ENCODE measurements around the gene SNAPC5. TPM values are rescaled to one million over a fixed set of nuclear protein-coding genes. Genes with fewer than 3 reads are reported as not detected.

Gene SNAPC5
- total and polyA plus RNA-seq, 2 of the 13 experiments (the other 11 are each of a cell fraction or from before 2014, with no cell fraction given), result 14.8 to 36.2 TPM

DNA sequence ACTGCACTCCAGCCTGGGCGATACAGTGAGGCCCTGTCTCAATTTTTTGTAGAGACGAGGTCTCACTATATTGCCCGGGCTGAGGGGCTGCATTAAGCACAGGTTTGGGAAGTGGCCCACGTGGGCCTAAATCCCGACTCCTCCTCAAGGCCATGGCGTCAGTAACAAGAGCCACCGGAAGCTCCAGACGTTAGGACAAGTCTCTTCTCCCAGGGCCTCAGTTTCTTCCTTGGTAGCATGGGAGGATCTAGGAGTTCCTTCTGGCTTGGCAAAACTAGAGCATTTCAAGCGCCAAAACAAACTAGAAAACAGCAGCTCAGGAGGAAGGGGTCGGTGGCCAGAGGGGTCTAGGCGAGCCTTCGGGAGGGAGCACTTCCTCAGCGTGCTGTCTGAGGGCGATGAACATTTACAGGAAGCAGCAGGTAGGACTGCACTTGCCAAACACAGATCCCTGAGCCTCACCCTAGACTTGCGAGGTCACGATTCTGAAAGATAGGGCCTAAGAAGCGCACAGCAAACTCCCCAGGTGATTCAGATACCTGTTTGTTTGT lies 536 bp downstream of the SNAPC5 start (continued):
- TF ChIP-seq RBAK (CRISPR knock-in tag; IDR thresholded peaks at IDR 0.05) (no peak), IKZF5 (CRISPR knock-in tag; IDR thresholded peaks at IDR 0.05) (no peak), ZNF850 (CRISPR knock-in tag; conservative IDR thresholded peaks at IDR 0.05) (no peak), PLRG1 (conservative IDR thresholded peaks at IDR 0.05) (no peak), U2AF1 (optimal IDR thresholded peaks at IDR 0.05; ENCODE audit: low read depth, low read length) (no peak), ZNF546 (CRISPR knock-in tag; conservative IDR thresholded peaks at IDR 0.05) (no peak), ZNF337 (CRISPR knock-in tag; IDR thresholded peaks at IDR 0.05; ENCODE audit: borderline replicate concordance, low read depth) (no peak), KDM4B (CRISPR knock-in tag; IDR thresholded peaks at IDR 0.05) (no peak)
- TF ChIP-seq, protein P1, sequence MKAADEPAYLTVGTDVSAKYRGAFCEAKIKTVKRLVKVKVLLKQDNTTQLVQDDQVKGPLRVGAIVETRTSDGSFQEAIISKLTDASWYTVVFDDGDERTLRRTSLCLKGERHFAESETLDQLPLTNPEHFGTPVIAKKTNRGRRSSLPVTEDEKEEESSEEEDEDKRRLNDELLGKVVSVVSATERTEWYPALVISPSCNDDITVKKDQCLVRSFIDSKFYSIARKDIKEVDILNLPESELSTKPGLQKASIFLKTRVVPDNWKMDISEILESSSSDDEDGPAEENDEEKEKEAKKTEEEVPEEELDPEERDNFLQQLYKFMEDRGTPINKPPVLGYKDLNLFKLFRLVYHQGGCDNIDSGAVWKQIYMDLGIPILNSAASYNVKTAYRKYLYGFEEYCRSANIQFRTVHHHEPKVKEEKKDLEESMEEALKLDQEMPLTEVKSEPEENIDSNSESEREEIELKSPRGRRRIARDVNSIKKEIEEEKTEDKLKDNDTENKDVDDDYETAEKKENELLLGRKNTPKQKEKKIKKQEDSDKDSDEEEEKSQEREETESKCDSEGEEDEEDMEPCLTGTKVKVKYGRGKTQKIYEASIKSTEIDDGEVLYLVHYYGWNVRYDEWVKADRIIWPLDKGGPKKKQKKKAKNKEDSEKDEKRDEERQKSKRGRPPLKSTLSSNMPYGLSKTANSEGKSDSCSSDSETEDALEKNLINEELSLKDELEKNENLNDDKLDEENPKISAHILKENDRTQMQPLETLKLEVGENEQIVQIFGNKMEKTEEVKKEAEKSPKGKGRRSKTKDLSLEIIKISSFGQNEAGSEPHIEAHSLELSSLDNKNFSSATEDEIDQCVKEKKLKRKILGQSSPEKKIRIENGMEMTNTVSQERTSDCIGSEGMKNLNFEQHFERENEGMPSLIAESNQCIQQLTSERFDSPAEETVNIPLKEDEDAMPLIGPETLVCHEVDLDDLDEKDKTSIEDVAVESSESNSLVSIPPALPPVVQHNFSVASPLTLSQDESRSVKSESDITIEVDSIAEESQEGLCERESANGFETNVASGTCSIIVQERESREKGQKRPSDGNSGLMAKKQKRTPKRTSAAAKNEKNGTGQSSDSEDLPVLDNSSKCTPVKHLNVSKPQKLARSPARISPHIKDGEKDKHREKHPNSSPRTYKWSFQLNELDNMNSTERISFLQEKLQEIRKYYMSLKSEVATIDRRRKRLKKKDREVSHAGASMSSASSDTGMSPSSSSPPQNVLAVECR (CRISPR knock-in tag; IDR thresholded peaks at IDR 0.05; ENCODE audit: borderline replicate concordance), result no peak
- TF ChIP-seq, protein P2, sequence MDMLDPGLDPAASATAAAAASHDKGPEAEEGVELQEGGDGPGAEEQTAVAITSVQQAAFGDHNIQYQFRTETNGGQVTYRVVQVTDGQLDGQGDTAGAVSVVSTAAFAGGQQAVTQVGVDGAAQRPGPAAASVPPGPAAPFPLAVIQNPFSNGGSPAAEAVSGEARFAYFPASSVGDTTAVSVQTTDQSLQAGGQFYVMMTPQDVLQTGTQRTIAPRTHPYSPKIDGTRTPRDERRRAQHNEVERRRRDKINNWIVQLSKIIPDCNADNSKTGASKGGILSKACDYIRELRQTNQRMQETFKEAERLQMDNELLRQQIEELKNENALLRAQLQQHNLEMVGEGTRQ (IDR thresholded peaks at IDR 0.05; ENCODE audit: low read depth, low read length), result no peak
- TF ChIP-seq, protein P2 (CRISPR knock-in tag; IDR thresholded peaks at IDR 0.05; ENCODE audit: borderline replicate concordance), result no peak

All from HepG2 (cell line).